HepG2 (cell line): ENCODE measurements around the gene RNF13. TPM values are rescaled to one million over a fixed set of nuclear protein-coding genes. Genes with fewer than 3 reads are reported as not detected.

Experiments used
- ARID2 ChIP-seq: sonication (generic); formaldehyde crosslinking; IDR thresholded peaks from 2 replicates; pipeline ENCODE4 v1.8.1; 2022; ENCODE audit warnings: mild to moderate bottlenecking, missing genetic modification reagents, borderline replicate concordance
- MAFG ChIP-seq: sonication (generic); formaldehyde crosslinking; IDR thresholded peaks from 2 replicates; pipeline ENCODE4 v1.5.1; 2020; ENCODE audit warnings: mild to moderate bottlenecking, missing genetic modification reagents
- SMARCE1 ChIP-seq: fragments of 450-650 bp; IDR thresholded peaks from 2 replicates; pipeline ENCODE4 v1.6.1; 2017; ENCODE audit warnings: borderline replicate concordance
- SP4 ChIP-seq: sonication (generic); formaldehyde crosslinking; IDR thresholded peaks from 2 replicates; pipeline ENCODE4 v1.8.1; 2023; ENCODE audit warnings: mild to moderate bottlenecking, missing genetic modification reagents
- ZIK1 ChIP-seq: sonication (generic); formaldehyde crosslinking; IDR thresholded peaks from 2 replicates; pipeline ENCODE4 v1.5.0; 2020; ENCODE audit warnings: mild to moderate bottlenecking, low read depth, missing genetic modification reagents, borderline replicate concordance
- ZNF138 ChIP-seq: sonication (generic); formaldehyde crosslinking; IDR thresholded peaks from 2 replicates; pipeline ENCODE4 v1.5.0; 2020; ENCODE audit warnings: mild to moderate bottlenecking, low read depth, missing genetic modification reagents
- ZNF607 ChIP-seq: sonication (generic); formaldehyde crosslinking; IDR thresholded peaks from 2 replicates; pipeline ENCODE4 v1.5.1; 2020; ENCODE audit warnings: missing genetic modification reagents, mild to moderate bottlenecking, borderline replicate concordance
- ZNF614 ChIP-seq: IDR thresholded peaks from 2 replicates; pipeline ENCODE4 v1.6.1; 2018; ENCODE audit warnings: missing biosample characterization, missing genetic modification reagents, inconsistent platforms, borderline replicate concordance
- polyA plus RNA-seq, 8 experiments: library from polyadenylated mRNA; depleted of rRNA in 3 of 8; stranded (reverse) in 7 of 8; unstranded in 1 of 8; fragments of >200 nt; fragmentation: Illumina TruSeq in 4 of 8; extraction: Trizol in 4 of 8; gene quantifications; 2 replicates each; pipeline versions ENCODE4 v1.2.1 to v1.2.3, GENCODE V29; 2011 to 2016; ENCODE audit warnings: low read depth in 4 of 8, missing spikeins in 1 of 8, mixed read lengths in 1 of 8; ENCODE audit not compliant: insufficient read depth in 1 of 8
- total RNA-seq, 5 experiments: library from RNA; depleted of rRNA; stranded (reverse); fragments of >200 nt; fragmentation: Illumina TruSeq; extraction: Trizol; gene quantifications; 2 replicates each; pipeline ENCODE4 v1.2.3, GENCODE V29; 2016; ENCODE audit warnings: low read depth in 1 of 5
- TF ChIP-seq, protein P1 (sequence below): sonication (generic); formaldehyde crosslinking; IDR thresholded peaks from 2 replicates; pipeline ENCODE4 v1.4.0; 2020; ENCODE audit warnings: missing genetic modification reagents, borderline replicate concordance
- TF ChIP-seq, protein P2 (sequence below): sonication (generic); formaldehyde crosslinking; IDR thresholded peaks from 2 replicates; pipeline ENCODE4 v1.5.0; 2020; ENCODE audit warnings: mild to moderate bottlenecking, missing genetic modification reagents
- TF ChIP-seq, protein P3 (sequence below): sonication (generic); formaldehyde crosslinking; conservative IDR thresholded peaks from 2 replicates; pipeline ENCODE4 v1.8.0; 2022; ENCODE audit warnings: missing genetic modification reagents
- TF ChIP-seq, protein P4 (sequence below): IDR thresholded peaks from 2 replicates; pipeline ENCODE4 v1.6.1; 2016; ENCODE audit warnings: missing genetic modification reagents, missing compliant biosample characterization
- TF ChIP-seq, protein P5 (sequence below): sonication (generic); formaldehyde crosslinking; IDR thresholded peaks from 2 replicates; pipeline ENCODE4 v1.5.0; 2020; ENCODE audit warnings: mild to moderate bottlenecking, missing genetic modification reagents

Gene RNF13
- total and polyA plus RNA-seq, 2 of the 13 experiments (the other 11 are each of a cell fraction or from before 2014, with no cell fraction given), result 39.8 to 46.0 TPM

DNA sequence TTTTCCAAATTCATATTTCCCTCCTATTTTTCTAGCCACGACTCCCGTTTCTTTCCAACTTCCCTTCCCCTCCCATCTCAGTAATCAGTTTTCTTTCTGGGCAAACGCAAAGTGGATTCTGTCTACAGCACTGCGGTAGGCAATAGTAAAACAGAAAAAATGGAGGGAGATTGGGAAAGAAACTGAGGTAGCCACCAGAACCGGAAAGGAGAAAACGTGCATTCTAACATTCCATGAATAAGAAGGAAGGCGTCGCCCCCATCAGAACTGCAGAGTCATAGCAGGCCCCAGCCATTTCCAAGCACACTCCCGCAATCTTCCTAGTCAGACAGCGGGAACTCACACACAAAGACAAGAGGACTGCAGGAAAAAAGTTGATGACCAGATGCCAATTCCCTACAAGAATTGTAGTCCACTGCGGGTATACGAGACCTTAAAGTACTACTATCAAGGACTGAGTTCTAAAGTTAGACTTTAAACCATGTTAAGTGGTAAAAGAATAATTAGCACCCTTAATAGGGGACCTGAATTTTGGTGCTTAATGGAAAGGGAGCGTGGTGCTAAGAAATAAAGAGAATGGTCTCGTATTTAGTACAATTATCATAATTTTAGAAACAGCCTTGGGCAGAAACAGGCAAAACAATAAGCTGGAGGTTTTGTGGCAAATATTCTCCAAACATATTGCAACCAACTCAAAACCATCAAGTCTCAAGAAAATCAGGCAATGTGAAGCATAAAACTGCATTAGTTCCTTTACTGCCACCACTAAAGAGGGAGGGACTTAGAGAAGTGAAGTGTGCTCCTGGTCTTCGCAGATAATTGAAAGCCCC, 156.3 kb downstream of the RNF13 start (continued):
- TF ChIP-seq, protein P1, sequence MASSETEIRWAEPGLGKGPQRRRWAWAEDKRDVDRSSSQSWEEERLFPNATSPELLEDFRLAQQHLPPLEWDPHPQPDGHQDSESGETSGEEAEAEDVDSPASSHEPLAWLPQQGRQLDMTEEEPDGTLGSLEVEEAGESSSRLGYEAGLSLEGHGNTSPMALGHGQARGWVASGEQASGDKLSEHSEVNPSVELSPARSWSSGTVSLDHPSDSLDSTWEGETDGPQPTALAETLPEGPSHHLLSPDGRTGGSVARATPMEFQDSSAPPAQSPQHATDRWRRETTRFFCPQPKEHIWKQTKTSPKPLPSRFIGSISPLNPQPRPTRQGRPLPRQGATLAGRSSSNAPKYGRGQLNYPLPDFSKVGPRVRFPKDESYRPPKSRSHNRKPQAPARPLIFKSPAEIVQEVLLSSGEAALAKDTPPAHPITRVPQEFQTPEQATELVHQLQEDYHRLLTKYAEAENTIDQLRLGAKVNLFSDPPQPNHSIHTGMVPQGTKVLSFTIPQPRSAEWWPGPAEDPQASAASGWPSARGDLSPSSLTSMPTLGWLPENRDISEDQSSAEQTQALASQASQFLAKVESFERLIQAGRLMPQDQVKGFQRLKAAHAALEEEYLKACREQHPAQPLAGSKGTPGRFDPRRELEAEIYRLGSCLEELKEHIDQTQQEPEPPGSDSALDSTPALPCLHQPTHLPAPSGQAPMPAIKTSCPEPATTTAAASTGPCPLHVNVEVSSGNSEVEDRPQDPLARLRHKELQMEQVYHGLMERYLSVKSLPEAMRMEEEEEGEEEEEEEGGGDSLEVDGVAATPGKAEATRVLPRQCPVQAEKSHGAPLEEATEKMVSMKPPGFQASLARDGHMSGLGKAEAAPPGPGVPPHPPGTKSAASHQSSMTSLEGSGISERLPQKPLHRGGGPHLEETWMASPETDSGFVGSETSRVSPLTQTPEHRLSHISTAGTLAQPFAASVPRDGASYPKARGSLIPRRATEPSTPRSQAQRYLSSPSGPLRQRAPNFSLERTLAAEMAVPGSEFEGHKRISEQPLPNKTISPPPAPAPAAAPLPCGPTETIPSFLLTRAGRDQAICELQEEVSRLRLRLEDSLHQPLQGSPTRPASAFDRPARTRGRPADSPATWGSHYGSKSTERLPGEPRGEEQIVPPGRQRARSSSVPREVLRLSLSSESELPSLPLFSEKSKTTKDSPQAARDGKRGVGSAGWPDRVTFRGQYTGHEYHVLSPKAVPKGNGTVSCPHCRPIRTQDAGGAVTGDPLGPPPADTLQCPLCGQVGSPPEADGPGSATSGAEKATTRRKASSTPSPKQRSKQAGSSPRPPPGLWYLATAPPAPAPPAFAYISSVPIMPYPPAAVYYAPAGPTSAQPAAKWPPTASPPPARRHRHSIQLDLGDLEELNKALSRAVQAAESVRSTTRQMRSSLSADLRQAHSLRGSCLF (CRISPR knock-in tag), result no peak
- TF ChIP-seq, protein P2, sequence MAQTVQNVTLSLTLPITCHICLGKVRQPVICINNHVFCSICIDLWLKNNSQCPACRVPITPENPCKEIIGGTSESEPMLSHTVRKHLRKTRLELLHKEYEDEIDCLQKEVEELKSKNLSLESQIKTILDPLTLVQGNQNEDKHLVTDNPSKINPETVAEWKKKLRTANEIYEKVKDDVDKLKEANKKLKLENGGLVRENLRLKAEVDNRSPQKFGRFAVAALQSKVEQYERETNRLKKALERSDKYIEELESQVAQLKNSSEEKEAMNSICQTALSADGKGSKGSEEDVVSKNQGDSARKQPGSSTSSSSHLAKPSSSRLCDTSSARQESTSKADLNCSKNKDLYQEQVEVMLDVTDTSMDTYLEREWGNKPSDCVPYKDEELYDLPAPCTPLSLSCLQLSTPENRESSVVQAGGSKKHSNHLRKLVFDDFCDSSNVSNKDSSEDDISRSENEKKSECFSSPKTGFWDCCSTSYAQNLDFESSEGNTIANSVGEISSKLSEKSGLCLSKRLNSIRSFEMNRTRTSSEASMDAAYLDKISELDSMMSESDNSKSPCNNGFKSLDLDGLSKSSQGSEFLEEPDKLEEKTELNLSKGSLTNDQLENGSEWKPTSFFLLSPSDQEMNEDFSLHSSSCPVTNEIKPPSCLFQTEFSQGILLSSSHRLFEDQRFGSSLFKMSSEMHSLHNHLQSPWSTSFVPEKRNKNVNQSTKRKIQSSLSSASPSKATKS (CRISPR knock-in tag), result no peak
- TF ChIP-seq, protein P3, sequence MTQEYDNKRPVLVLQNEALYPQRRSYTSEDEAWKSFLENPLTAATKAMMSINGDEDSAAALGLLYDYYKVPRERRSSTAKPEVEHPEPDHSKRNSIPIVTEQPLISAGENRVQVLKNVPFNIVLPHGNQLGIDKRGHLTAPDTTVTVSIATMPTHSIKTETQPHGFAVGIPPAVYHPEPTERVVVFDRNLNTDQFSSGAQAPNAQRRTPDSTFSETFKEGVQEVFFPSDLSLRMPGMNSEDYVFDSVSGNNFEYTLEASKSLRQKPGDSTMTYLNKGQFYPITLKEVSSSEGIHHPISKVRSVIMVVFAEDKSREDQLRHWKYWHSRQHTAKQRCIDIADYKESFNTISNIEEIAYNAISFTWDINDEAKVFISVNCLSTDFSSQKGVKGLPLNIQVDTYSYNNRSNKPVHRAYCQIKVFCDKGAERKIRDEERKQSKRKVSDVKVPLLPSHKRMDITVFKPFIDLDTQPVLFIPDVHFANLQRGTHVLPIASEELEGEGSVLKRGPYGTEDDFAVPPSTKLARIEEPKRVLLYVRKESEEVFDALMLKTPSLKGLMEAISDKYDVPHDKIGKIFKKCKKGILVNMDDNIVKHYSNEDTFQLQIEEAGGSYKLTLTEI (CRISPR knock-in tag), result no peak
- TF ChIP-seq, protein P4, sequence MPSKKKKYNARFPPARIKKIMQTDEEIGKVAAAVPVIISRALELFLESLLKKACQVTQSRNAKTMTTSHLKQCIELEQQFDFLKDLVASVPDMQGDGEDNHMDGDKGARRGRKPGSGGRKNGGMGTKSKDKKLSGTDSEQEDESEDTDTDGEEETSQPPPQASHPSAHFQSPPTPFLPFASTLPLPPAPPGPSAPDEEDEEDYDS (CRISPR knock-in tag), result peak; percentile 48
- no peak for TF ChIP-seq SMARCE1
- TF ChIP-seq SP4 (CRISPR knock-in tag), result peak; percentile 22; the same call in 1 of the 2 replicates
- no peak for TF ChIP-seq ZIK1
- no peak for TF ChIP-seq ARID2
- TF ChIP-seq ZNF138 (CRISPR knock-in tag), result no peak
- TF ChIP-seq MAFG, result 0 out of 2 replicates have a peak, but pooled peaks have one; percentile 42
- TF ChIP-seq ZNF614 (CRISPR knock-in tag), result no peak
- TF ChIP-seq, protein P5, sequence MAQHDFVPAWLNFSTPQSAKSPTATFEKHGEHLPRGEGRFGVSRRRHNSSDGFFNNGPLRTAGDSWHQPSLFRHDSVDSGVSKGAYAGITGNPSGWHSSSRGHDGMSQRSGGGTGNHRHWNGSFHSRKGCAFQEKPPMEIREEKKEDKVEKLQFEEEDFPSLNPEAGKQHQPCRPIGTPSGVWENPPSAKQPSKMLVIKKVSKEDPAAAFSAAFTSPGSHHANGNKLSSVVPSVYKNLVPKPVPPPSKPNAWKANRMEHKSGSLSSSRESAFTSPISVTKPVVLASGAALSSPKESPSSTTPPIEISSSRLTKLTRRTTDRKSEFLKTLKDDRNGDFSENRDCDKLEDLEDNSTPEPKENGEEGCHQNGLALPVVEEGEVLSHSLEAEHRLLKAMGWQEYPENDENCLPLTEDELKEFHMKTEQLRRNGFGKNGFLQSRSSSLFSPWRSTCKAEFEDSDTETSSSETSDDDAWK (CRISPR knock-in tag), result no peak
- TF ChIP-seq ZNF607, result no peak
